Activated gamma-delta T cell treated with Interleukin-2 at 50 U/mL for 16 hours (primary cell): ENCODE data around the gene GPC6.

Experiments used
- DNase-seq: peaks from one replicate; pipeline ENCODE4 v3.0.0-alpha.2; 2020

The GPC6 gene

DNA sequence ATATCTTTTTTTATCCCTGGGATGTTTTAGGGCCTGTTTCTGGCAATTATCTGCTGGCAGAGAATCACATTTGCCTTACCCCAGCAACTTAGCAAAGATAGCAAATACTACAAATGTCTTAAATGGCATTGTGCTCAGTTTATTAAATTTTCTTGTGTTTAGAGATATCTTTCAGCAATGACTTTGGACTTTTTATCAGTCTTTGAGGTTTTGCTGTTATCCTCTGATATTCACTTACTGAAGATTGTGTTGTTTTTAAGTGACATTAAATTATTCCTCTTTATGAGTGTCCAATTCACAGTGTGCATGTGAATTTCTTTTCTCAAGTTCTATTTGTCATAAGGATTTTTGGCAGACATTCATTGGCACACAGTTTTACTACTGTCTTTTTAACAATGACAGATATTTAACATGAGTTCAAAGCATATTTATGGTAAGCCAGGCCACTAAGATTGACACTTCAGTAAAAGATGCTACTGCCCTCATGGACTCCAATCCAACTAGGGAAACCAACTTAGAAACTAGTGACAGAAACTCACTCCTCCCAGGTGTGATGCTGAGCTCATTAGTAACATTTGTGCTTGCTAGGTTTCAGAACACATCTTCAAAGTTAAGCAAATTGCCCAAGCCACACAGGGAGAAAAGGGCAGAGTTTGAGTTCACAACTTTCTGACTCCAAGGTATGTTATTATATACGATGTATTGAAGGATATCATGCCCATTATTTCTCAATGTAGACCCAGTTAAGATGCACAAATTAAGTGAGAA, 481.9 kb downstream of the GPC6 start:
- DNase-seq = no peak

DNA sequence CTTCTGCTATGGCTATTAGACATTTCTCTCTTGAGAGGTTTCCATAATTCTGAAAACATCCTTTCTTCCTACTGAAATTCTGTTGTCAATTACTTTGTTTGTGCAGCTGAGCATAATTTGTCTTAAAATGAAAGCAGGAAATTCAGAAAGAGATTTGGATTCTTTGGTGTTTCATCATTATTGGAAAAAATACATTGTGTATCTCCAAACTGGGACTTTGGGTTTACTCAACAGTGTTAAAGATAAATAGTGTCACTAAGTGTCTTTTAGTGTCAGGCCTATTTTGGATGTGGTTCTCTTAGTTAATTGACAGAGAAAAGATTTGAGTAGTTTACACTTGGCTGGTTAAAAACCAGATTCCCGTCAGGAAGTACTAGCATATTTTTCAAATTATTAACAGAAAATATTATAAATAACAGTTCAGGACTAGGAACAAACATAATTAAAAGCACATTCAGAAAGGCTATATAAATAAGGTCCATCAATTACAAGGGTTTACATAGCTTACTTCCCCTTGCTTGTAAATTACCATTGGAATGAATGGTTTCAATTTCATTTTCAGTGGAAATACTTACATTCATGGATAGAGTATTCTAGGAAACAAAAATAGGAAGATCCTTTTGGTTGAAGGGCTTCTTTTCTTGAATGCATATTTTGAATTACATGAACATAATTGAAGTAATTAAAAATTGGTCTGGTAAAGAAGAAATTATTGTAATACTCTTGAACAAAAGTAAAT, 483.1 kb downstream of the GPC6 start:
- DNase-seq = no peak

- DNase-seq = no peak
Measured at GRCh38 chr13:93714171-93714570, 487.6 kb downstream of the GPC6 start.

DNA sequence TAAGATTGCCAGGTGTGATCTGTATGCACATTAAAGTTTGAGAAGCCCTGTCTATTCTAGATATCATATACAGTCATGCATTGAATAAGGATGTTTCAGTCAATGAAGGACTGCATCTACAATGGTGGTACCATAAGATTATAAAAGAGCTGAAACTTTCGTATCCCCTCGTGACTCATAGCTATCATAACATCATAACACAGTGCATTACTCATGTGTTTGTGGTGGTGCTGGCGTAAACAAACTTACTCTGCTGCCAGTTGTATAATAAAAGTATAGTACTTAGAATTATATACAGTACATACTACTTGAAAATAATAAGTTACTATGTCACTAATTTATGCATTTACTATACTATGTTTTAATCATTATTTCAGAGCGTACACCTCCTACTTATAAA, 489.3 kb downstream of the GPC6 start:
- DNase-seq = no peak

DNA sequence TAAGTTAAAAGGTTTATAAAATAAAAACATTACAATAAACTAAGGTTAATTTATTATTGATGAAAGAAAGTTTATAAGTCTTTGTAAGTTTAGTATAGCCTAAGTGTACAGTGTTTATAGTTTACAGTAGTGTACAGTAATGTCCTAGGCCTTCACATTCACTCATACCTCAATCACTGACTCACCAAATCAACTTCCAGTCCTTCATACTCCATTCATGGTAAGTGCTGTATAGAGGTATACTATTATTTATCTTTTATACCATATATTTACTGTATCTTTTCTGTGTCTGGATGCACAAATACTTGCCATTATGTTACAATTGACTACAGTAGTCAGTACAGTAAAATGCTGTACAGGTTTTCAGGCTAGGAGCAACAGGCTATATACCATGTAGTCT, 490.0 kb downstream of the GPC6 start:
- no peak for DNase-seq

DNA sequence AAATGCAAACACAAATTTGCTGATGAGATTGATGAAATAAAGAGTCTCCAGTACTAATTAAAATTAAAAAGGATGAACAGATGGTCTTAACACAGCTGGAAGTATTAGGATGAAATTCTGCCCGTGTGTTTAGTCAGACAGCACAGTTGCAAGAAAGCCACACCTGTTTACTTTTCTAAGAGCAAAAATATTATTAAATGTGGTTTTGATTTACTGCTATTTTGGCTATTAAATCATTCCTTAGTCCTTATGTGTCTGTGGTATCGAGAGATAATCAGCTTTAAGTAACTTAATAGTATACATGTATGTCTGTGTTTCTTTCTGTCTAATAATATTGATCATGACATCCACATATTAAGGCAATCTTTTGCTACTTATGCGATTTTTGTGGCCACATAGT, 494.9 kb downstream of the GPC6 start:
- DNase-seq = no peak

DNA sequence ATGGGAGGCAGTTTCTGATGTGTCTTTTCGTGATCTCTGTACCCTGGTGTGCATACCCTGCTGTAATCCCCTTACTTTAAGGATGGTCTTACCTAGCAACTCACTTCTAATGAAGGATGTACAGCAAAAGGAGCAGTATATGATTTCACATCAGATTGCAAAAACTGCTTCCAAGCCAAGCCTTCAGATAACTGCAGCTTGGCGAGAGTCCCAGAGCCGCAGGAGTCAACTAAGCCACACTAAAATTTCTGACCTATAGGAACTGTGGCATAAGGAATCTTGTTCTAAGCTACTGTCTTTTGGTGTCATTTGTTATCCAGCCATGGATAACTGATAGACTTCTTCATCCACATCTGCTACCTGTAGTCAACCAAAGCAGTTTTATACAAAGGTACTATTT, 496.7 kb downstream of the GPC6 start:
- no peak for DNase-seq

GRCh38 chr13:93724187-93724586, 497.6 kb downstream of the GPC6 start:
- DNase-seq = no peak

- no peak for DNase-seq
Measured at GRCh38 chr13:93726173-93726957, 499.8 kb downstream of the GPC6 start.

DNA sequence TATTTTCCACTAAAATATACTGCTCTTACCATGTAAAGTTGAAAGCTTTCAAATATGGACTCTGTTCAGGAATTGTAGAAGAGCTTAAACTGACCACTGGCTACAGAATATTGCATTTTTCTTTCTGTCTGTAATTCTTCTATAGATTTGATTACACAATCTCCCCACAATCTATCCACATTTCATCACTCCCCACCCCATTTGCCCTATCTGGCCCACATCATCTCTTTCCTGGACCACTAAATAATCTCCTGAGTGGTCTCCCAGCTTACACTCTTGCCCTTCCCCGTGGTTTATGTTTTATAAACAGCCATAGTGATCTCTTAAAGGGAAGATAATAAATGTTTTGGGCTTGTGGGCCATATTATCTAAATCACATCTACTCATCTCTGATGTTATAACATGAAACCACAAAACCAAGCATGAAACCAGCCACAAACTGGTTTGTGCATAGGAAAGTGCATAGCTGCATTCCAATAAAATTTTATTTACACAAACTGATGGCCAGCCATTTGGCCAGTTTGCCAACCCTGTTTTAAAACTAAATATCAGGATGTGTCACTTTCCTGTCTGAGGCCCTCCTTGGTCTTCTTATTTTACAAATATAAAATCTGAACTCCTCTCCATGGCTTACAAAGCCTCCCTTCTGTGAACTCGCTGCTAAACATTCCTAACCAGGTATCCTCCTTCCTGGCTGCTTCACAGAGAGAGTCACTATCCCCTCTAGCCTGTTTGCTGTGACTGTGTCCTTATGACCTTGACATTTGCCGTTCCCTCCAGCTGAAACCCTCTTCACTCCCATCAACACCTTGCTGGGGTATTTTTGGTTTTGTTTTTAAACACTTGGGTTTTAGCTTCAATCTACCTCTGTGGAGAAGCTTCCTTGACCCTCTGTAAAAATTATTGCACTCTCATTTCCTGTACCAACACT, 500.9 kb downstream of the GPC6 start:
- no peak for DNase-seq

DNA sequence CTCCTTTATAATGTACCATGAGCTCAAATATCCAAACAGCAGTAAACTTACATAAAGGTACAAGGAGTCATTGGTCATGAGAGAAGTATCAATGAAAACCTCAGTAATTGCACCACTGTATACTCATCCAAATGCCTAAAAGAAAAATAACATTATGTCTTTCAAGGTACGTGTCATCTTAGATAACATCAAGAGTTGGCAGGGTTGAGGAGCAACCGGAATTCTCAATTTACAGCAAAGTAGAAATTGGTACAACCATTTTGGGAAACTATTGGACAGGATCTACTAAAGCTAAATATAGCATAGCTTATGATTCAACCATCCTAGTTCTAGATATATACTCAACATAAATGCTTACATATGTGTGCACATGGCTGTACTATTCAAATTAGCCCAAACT, 502.8 kb downstream of the GPC6 start:
- no peak for DNase-seq

DNA sequence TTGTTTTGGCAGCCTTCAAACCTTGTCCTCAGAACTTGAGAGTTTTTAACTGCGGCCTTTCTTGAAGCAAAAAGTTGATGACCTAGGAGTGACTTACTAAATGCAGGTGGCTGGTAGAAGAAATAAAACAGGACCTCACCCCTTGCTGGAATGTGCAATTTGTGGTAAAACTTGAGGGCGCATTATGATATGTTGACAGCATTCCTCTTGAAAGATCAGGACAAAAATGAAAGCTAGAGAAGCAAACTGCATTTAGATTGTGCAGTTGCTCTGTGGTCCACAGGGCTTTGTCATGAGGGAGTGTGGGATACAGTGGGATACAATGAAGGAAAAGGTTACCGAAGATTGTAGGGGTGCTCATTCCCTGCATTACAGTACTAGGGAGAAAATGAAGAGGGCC, 504.2 kb downstream of the GPC6 start:
- no peak for DNase-seq

DNA sequence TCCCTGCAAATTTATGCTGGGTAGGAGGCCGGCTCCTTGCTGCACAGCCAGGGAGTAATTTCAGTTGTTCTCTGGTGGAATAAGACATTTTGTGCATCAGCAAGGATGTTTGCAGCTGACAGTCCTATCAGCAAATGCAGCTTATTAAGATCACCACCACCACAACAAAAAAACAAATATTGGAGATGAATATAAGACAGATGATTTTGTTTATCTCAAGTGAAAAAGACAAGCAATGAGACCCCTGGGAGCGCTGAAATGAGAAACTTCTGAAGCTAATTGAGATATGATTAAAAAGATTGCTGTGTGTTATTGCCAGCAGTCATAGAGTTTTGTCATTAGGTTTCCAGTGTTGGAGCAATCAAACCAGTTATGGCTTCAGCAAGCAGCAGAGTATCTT, 505.6 kb downstream of the GPC6 start:
- no peak for DNase-seq

DNA sequence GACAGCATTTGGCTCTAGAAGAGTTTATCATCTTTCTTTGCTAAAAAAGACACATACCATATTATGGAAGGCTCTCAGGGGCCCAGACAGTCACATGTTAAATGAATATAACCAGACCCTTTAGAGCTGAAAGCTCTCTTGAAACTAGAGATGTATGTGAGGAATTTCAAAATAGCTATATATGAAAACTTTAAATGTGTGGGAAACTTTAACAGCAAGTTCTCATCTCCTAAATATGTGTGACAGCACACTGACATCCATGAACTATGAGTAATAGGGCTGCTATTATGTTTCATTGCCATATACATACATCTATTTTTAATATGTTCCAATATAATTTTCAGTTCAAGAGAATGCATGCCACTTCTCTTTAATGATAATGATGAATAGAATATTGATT, 509.5 kb downstream of the GPC6 start:
- no peak for DNase-seq

DNA sequence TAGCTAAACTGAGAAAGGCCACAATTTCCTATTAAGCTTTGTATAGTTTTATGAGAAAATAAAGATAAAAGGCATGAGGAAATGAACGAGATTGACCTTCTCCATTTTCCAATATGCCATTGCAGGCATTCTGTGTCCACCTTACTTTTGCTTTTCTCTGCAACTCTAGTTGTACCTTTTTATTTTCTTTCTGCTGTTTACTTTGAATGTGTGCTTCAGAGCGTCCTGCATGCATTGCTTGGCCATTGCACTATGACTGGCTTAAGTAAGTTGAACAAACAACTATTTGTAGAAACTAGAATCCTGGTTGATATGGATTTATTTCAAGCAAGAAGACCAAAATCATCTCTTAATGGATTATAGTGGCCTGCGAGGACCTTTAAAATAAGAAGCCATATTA, 510.3 kb downstream of the GPC6 start:
- no peak for DNase-seq

DNA sequence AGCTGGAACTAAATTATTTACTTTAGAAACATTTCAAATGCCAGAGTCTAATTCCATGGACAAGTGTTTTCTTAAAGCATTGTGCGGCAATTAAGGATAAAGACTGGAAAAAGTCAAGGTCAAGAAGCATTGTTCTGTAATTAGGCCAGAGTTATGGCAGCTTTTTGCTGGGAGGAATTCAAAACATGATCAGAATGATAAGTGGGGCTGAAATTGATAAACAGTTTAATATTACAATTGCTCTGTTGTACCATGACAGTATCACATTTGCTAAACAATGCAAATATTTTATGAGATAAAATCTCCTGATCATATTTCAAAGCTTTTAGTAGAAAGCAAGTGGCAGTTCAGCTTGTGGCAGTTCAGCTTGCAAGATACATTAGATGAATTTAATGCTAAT, 513.7 kb downstream of the GPC6 start:
- DNase-seq = no peak

GRCh38 chr13:93744033-93744432, 517.4 kb downstream of the GPC6 start:
- DNase-seq = no peak

- DNase-seq = no peak
Measured at GRCh38 chr13:93744886-93745285, 518.3 kb downstream of the GPC6 start.

DNA sequence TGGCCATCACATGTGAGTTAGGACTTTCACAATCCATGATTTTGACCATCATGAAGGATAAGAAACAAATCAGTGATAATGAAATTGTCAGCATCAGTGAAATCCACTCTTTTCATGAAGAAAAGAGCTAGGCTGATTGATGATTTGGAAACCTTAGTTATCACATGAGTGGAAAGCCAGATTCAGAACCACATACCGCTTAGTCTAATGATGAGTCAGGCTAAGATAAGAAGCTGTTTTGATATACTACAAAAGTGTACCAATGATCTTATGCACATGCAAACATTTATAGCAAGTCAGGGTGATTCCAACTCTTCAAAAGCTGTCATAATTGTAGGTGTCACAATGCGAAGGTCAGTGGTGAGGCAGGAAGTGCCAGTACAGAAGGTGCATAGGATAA, 519.3 kb downstream of the GPC6 start:
- DNase-seq = no peak

GRCh38 chr13:93746589-93746988, 520.0 kb downstream of the GPC6 start:
- DNase-seq = no peak

DNA sequence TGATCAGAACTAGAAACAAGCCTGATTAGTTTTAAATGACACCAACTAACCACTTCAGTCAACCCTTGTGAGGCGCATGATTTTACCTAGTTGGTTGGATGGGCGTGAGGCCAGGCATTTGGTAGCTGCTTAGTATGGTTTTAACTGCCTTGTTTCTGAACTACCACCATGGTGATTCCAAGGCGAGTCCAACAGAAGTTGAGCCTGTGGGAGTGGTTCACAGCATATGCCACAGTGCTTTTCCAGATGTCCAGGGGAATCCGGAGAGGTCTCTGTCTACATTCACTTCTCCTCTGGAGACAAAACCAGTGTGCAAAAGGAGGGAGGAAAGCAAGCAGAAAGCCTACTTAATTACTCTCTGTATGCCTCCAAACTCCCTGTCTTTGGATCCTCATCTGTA, 524.1 kb downstream of the GPC6 start:
- no peak for DNase-seq

DNA sequence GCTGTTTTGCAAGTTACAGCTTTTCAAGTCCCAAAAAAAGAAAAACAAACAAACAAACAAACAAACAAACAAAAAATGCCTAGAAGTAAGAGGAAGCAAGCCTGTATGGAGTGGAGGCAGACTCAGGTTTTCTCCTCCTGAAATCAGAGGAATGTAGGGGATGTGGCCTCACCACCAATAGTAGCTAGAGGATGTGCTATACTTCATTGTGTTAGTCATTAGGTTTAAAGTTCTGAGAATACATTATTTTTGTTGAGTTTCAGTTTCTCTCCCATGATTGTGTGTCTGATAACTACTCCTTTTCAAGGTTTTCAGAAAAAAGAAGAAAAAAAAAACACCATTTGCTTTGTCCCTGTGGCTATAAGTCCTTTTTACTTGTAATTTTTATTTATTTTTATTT, 524.5 kb downstream of the GPC6 start:
- no peak for DNase-seq

DNA sequence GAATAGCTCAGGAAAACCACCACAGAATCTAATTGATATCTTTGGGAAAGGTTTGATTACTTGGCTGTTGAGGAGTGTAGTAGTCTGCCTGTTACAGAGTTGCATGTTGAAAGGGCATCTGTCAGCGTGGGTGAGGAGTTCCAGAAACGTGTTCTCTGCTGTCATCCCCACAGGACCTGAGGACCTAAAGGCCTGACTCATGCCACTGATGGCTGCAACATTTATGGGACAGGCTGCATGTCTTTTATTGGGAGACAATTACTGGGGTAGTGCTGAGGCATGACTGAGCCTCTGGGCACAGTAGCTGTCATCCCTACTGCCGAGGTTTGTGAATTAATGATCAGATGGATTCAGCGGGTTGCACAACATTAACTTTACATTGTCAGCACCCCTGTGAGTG, 525.9 kb downstream of the GPC6 start:
- no peak for DNase-seq
